Vagina (tissue), 2 donors: ENCODE results near the gene IFNA7.

Experiments used
- POLR2A ChIP-seq, 2 donors: fragments of 450-650 bp; IDR thresholded peaks; one replicate each; pipeline ENCODE4 v1.6.1; 2017; ENCODE audit warnings: antibody characterized with exemption in 2 of 2, mild to moderate bottlenecking in 2 of 2, moderate library complexity in 2 of 2
- TF ChIP-seq, protein P1 (sequence below), 3 experiments: fragments of 450-650 bp in 2 of 3; fragments of 200-600 bp in 1 of 3; sonication (generic) in 1 of 3; IDR thresholded peaks; one replicate each; pipeline ENCODE4 v1.5.1; 2017 to 2019; ENCODE audit warnings: antibody characterized with exemption in 3 of 3, mild to moderate bottlenecking in 2 of 3, moderate library complexity in 2 of 3

DNA sequence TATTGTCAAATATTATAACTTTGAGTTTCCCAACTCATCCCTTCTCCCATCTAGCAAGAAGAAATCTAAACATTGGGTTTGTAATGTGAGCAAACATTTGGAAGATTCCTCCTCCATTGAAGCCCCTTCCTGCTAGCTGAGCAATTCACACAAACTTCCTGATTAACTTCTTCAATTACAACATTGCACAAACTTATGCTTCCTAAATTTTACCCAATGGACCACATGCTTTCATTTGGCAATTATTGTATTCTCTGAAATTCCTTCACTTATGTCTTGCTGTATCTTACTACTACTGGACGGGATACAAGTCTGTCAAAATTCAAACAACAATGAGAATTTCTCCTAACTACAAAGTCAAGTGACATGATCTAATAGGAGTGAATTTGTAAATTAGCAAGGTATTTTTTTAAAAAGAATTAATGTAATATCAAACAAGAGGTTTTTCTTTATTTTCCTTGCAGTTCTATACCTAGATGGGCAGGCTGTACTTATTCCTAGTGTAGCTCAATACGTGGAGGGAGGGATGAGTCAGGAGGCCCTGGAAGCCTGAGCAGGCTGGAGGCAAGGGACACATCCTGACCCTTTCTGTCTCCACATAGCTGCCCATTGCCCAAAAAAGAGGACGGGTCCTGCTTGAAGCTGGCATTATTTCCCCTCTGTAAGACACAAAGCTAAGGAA, 48.5 kb downstream of the IFNA7 start:
- TF ChIP-seq, protein P1, sequence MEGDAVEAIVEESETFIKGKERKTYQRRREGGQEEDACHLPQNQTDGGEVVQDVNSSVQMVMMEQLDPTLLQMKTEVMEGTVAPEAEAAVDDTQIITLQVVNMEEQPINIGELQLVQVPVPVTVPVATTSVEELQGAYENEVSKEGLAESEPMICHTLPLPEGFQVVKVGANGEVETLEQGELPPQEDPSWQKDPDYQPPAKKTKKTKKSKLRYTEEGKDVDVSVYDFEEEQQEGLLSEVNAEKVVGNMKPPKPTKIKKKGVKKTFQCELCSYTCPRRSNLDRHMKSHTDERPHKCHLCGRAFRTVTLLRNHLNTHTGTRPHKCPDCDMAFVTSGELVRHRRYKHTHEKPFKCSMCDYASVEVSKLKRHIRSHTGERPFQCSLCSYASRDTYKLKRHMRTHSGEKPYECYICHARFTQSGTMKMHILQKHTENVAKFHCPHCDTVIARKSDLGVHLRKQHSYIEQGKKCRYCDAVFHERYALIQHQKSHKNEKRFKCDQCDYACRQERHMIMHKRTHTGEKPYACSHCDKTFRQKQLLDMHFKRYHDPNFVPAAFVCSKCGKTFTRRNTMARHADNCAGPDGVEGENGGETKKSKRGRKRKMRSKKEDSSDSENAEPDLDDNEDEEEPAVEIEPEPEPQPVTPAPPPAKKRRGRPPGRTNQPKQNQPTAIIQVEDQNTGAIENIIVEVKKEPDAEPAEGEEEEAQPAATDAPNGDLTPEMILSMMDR (IDR thresholded peaks at IDR 0.05): no peak
- no peak for TF ChIP-seq POLR2A (IDR thresholded peaks at IDR 0.05)
